RWPE2 (cell line): ENCODE results near the gene SLCO3A1.

ENCODE experiments used
- ATAC-seq: fragments of 200-7000 bp; cut with Tn5 transposase; 3 replicates; pipeline ENCODE4 v1.9.1; 2021; ENCODE audit warnings: low read depth
- DNase-seq: peaks from one replicate; pipeline ENCODE4 v3.0.0-alpha.2; 2020; ENCODE audit warnings: low spot score
- H3K27ac ChIP-seq: fragments of 450-650 bp; 2 replicates; pipeline ENCODE4 v1.5.1; 2017; ENCODE audit warnings: mild to moderate bottlenecking; ENCODE audit not compliant: poor library complexity, severe bottlenecking
- H3K27me3 ChIP-seq: fragments of 250-450 bp; sonication (Bioruptor Pico); 2 replicates; pipeline ENCODE4 v1.5.1; 2021; ENCODE audit warnings: mild to moderate bottlenecking, moderate library complexity; ENCODE audit not compliant: insufficient read depth, poor library complexity, severe bottlenecking
- H3K36me3 ChIP-seq: fragments of 250-450 bp; sonication (Bioruptor Pico); 2 replicates; pipeline ENCODE4 v1.5.1; 2020; ENCODE audit warnings: low read depth, mild to moderate bottlenecking, moderate library complexity
- H3K4me1 ChIP-seq: fragments of 250-450 bp; sonication (Bioruptor Pico); 2 replicates; pipeline ENCODE4 v1.5.1; 2021; ENCODE audit warnings: mild to moderate bottlenecking, moderate library complexity; ENCODE audit not compliant: insufficient read depth, poor library complexity, severe bottlenecking
- H3K4me3 ChIP-seq: fragments of 250-450 bp; sonication (Bioruptor Pico); 2 replicates; pipeline ENCODE4 v1.5.1; 2021; ENCODE audit warnings: mild to moderate bottlenecking, moderate library complexity; ENCODE audit not compliant: severe bottlenecking
- H3K9me3 ChIP-seq: fragments of 250-450 bp; sonication (Bioruptor Pico); 2 replicates; pipeline ENCODE4 v1.5.1; 2021; ENCODE audit warnings: mild to moderate bottlenecking, moderate library complexity; ENCODE audit not compliant: severe bottlenecking
- CTCF ChIP-seq: fragments of 450-650 bp; IDR thresholded peaks from one replicate; pipeline ENCODE4 v1.5.1; 2017; ENCODE audit warnings: mild to moderate bottlenecking, moderate library complexity; ENCODE audit not compliant: poor library complexity, severe bottlenecking

Gene SLCO3A1

GRCh38 chr15:91852741-91853510 lies 582 bp upstream of the SLCO3A1 start:
- Histone ChIP-seq H3K36me3 (no peaks in the 10 kb centered on the region), H3K27ac (peak overlapping the region; percentile 79), H3K27me3 (no peaks in the 10 kb centered on the region), H3K4me3 (peak overlapping the region; percentile 97), H3K4me1 (peaks cover 36% of the 10 kb centered on the region), H3K9me3 (no peaks in the 10 kb centered on the region)
- TF ChIP-seq CTCF: peak; percentile 100
- ATAC-seq (peak; percentile 62), DNase-seq (peak; percentile 81)

- Histone ChIP-seq H3K36me3 (no peaks in the 10 kb centered on the region), H3K4me3 (peak overlapping the region; percentile 97), H3K27me3 (no peaks in the 10 kb centered on the region), H3K9me3 (no peaks in the 10 kb centered on the region), H3K4me1 (peaks cover 36% of the 10 kb centered on the region), H3K27ac (peak overlapping the region; percentile 79)
- TF ChIP-seq CTCF: no peak
- peak; percentile 49 for ATAC-seq
- no peak for DNase-seq
These were observed 585 bp downstream of the SLCO3A1 start for GRCh38 chr15:91853948-91854638.

DNA sequence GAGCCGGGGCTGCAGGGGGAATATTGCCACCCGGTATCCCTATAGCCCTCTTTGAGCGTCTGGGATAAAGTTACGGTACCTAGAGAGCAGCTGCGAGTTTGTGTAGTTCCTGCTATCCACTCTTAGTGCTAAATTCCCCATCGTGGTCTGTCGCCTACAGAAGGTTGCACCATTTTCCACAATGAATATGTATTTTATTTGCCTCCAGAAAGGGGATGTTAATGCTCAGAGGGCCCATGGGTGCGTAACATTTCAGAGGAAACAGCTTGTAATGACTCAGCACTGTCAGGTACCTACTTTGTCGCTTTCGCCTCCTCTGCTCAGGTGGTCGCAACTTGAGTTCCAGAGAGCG lies 1.1 kb downstream of the SLCO3A1 start:
- Histone ChIP-seq H3K4me1 (peaks cover 36% of the 10 kb centered on the region), H3K4me3 (peak overlapping the region; percentile 97), H3K36me3 (no peaks in the 10 kb centered on the region), H3K9me3 (no peaks in the 10 kb centered on the region), H3K27ac (peak overlapping the region; percentile 79), H3K27me3 (no peaks in the 10 kb centered on the region)
- ATAC-seq: peak; percentile 6; the same call in 2 of the 3 replicates
- no peak for DNase-seq
- no peak for TF ChIP-seq CTCF

DNA sequence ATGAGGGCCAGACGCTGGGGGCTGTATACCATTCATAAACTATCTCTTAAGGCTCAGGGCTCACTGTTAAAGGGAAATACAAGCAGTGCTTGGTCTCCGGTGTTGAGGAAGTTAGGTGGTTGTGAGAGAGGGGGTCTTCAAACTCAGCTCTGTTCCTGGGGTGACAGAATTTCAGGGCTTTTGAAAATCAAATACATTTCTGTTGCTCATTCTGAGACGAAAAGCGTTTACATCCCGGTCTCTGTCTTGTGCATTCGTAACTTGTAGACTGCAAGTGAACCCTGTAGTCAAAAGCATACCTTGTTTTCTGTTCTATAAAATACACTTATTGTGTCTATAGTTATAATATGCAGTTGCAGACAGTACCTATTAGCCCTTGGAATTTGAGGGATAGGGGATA lies 1.7 kb downstream of the SLCO3A1 start:
- Histone ChIP-seq H3K27me3 (no peaks in the 10 kb centered on the region), H3K9me3 (no peaks in the 10 kb centered on the region), H3K36me3 (no peaks in the 10 kb centered on the region), H3K4me1 (peaks cover 41% of the 10 kb centered on the region), H3K4me3 (peak overlapping the region; percentile 97), H3K27ac (peak overlapping the region; percentile 79)
- ATAC-seq: no peak
- TF ChIP-seq CTCF: no peak
- DNase-seq: no peak
